GM23338 (cell line): Measurements from ENCODE around the gene SIM1. TPM values are rescaled to one million over a fixed set of nuclear protein-coding genes. Genes with fewer than 3 reads are reported as not detected.

Source experiments
- ATAC-seq: fragments of 200-7000 bp; cut with Tn5 transposase; 3 replicates; pipeline ENCODE4 v1.9.1; 2020
- DNase-seq: peaks from one replicate; pipeline ENCODE4 v3.0.0-alpha.2; 2015; ENCODE audit warnings: low spot score
- H2AFZ ChIP-seq: fragments of 200-600 bp; sonication (generic); 2 replicates; pipeline ENCODE4 v1.8.0; 2016; ENCODE audit warnings: antibody characterized with exemption, mild to moderate bottlenecking, moderate library complexity
- H3F3A ChIP-seq: fragments of 200-600 bp; sonication (generic); replicated peaks from 2 replicates; pipeline ENCODE4 v1.8.0; 2017; ENCODE audit warnings: antibody characterized with exemption, mixed run types, low read depth
- H3K27ac ChIP-seq: fragments of 200-600 bp; sonication (generic); 2 replicates; pipeline ENCODE4 v1.6.1; 2016; ENCODE audit warnings: low read depth
- H3K27me3 ChIP-seq: fragments of 200-600 bp; sonication (generic); 2 replicates; pipeline ENCODE4 v1.8.0; 2016; ENCODE audit warnings: mild to moderate bottlenecking, mixed run types, moderate library complexity; ENCODE audit not compliant: insufficient read depth
- H3K36me3 ChIP-seq: fragments of 200-600 bp; sonication (generic); 2 replicates; pipeline ENCODE4 v1.8.0; 2016; ENCODE audit warnings: mild to moderate bottlenecking; ENCODE audit not compliant: insufficient read depth
- H3K4me1 ChIP-seq: fragments of 200-600 bp; sonication (generic); 2 replicates; pipeline ENCODE4 v1.8.0; 2016; ENCODE audit warnings: mild to moderate bottlenecking, moderate library complexity; ENCODE audit not compliant: insufficient read depth
- H3K4me2 ChIP-seq: fragments of 200-600 bp; sonication (generic); 2 replicates; pipeline ENCODE4 v1.7.1; 2017; ENCODE audit warnings: mixed run types
- H3K4me3 ChIP-seq: fragments of 200-600 bp; sonication (generic); 2 replicates; pipeline ENCODE4 v1.6.1; 2016; ENCODE audit warnings: mixed run types
- H3K79me2 ChIP-seq: fragments of 200-600 bp; sonication (generic); replicated peaks from 2 replicates; pipeline ENCODE4 v1.8.0; 2017; ENCODE audit warnings: mild to moderate bottlenecking; ENCODE audit not compliant: insufficient read depth
- H3K9me2 ChIP-seq: fragments of 200-600 bp; sonication (generic); 2 replicates; pipeline ENCODE4 v1.8.0; 2017; ENCODE audit not compliant: insufficient read depth
- H4K20me1 ChIP-seq: fragments of 200-600 bp; sonication (generic); replicated peaks from 2 replicates; pipeline ENCODE4 v1.8.0; 2017; ENCODE audit warnings: mild to moderate bottlenecking; ENCODE audit not compliant: insufficient read depth
- H3K27ac Mint-ChIP-seq: 2 replicates; pipeline ENCODE4 v1.8.0; 2020; ENCODE audit warnings: inconsistent platforms, mild to moderate bottlenecking, moderate library complexity, mixed read lengths
- H3K27me3 Mint-ChIP-seq: 3 replicates; pipeline ENCODE4 v1.8.0; 2022; ENCODE audit warnings: low read depth, mild to moderate bottlenecking, moderate library complexity, mixed read lengths, inconsistent platforms; ENCODE audit not compliant: insufficient read depth, poor library complexity
- H3K36me3 Mint-ChIP-seq: 3 replicates; pipeline ENCODE4 v1.8.0; 2021; ENCODE audit warnings: low read depth, mild to moderate bottlenecking, inconsistent platforms, moderate library complexity, mixed read lengths
- H3K4me1 Mint-ChIP-seq: 3 replicates; pipeline ENCODE4 v1.8.0; 2020; ENCODE audit warnings: mild to moderate bottlenecking, inconsistent platforms, mixed read lengths
- H3K4me3 Mint-ChIP-seq: 3 replicates; pipeline ENCODE4 v1.8.0; 2021; ENCODE audit warnings: moderate library complexity, mild to moderate bottlenecking, inconsistent platforms, mixed read lengths
- H3K9me3 Mint-ChIP-seq: 3 replicates; pipeline ENCODE4 v1.8.0; 2020; ENCODE audit warnings: moderate library complexity, mild to moderate bottlenecking, inconsistent platforms, mixed read lengths
- CREB1 ChIP-seq: fragments of 250-450 bp; sonication (Bioruptor Pico); IDR thresholded peaks from 2 replicates; pipeline ENCODE4 v1.5.0; 2020; ENCODE audit warnings: low read depth, mild to moderate bottlenecking, moderate library complexity
- EZH2 ChIP-seq: fragments of 200-600 bp; sonication (generic); IDR thresholded peaks from one replicate; pipeline ENCODE4 v1.8.0; 2017; ENCODE audit warnings: antibody characterized with exemption, mild to moderate bottlenecking, low read depth; ENCODE audit not compliant: unreplicated experiment
- EZH2phosphoT487 ChIP-seq: fragments of 200-600 bp; sonication (generic); IDR thresholded peaks from one replicate; pipeline ENCODE4 v1.8.1; 2018; ENCODE audit warnings: antibody characterized with exemption; ENCODE audit not compliant: unreplicated experiment
- JUNB ChIP-seq: IDR thresholded peaks from one replicate; pipeline ENCODE4 v1.6.1; 2016; ENCODE audit warnings: antibody characterized with exemption; ENCODE audit not compliant: unreplicated experiment
- NANOG ChIP-seq: IDR thresholded peaks from 2 replicates; pipeline ENCODE4 v1.6.1; 2016; ENCODE audit warnings: antibody characterized with exemption, borderline replicate concordance
- POLR2AphosphoS5 ChIP-seq: IDR thresholded peaks from 2 replicates; pipeline ENCODE4 v1.6.1; 2016; ENCODE audit warnings: antibody characterized with exemption, low read depth
- STAT1 ChIP-seq: IDR thresholded peaks from one replicate; pipeline ENCODE4 v1.6.1; 2016; ENCODE audit warnings: antibody characterized with exemption; ENCODE audit not compliant: unreplicated experiment
- ZNF114 ChIP-seq: fragments of 250-450 bp; sonication (Bioruptor Pico); IDR thresholded peaks from 2 replicates; pipeline ENCODE4 v1.5.0; 2020; ENCODE audit warnings: mild to moderate bottlenecking, moderate library complexity
- ZNF331 ChIP-seq: fragments of 250-450 bp; sonication (Bioruptor Pico); IDR thresholded peaks from 2 replicates; pipeline ENCODE4 v1.5.0; 2020; ENCODE audit warnings: low read depth, mild to moderate bottlenecking, moderate library complexity
- polyA plus RNA-seq: library from polyadenylated mRNA; unstranded; fragments of >200 nt; fragmentation: Nextera tagmentation; extraction: Ambion mirVana; gene quantifications from 2 replicates; pipeline ENCODE4 v1.2.1, GENCODE V29; 2016
- total RNA-seq: library from RNA; depleted of rRNA; stranded (reverse); fragments of >200 nt; shearing (Covaris generic); gene quantifications from 2 replicates; pipeline ENCODE4 v1.2.3, GENCODE V29; 2014
- TF ChIP-seq, protein P1 (sequence below): IDR thresholded peaks from 2 replicates; pipeline ENCODE4 v1.6.1; 2016; ENCODE audit warnings: antibody characterized with exemption
- TF ChIP-seq, protein P2 (sequence below), 2 experiments: fragments of 200-600 bp in 1 of 2; sonication (generic) in 1 of 2; conservative IDR thresholded peaks; 2 replicates each; pipeline versions ENCODE4 v1.5.1 to v1.6.1; 2016 to 2017; ENCODE audit warnings: antibody characterized with exemption in 2 of 2, low read depth in 2 of 2, mild to moderate bottlenecking in 2 of 2, moderate library complexity in 1 of 2
- TF ChIP-seq, protein P3 (sequence below): IDR thresholded peaks from one replicate; pipeline ENCODE4 v1.6.1; 2018; ENCODE audit warnings: antibody characterized with exemption; ENCODE audit not compliant: unreplicated experiment
- TF ChIP-seq, protein P4 (sequence below): fragments of 250-450 bp; sonication (Bioruptor Pico); IDR thresholded peaks from 2 replicates; pipeline ENCODE4 v1.5.0; 2020; ENCODE audit warnings: mild to moderate bottlenecking, moderate library complexity

SIM1 gene
- total and polyA plus RNA-seq, 2 experiments from 2014 or later: 0.42 to 0.49 TPM

DNA sequence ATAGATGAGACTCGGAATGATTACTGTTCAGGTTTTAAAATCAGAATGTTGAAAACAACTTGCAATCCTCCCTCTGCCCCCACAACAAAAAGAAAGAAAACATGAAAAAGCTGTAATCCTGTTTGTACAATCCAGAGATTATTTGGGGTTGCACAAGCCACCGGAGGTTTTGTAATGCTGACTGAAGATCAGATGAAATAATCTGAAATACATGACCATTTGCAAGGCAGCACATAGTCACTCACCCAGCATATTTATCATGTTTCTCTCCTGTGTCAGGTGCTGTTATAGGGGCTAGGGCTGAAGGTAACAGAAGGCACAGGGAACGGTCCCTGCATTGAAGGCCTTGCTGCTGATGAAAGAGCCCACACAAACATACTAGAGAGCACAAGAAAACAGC lies 85.3 kb downstream of the SIM1 start:
- no peak overlapping the region for H2AFZ ChIP-seq
- H3K27ac Mint-ChIP-seq: no peak overlapping the region
- TF ChIP-seq CREB1 (CRISPR knock-in tag) (no peak), NANOG (no peak), EZH2phosphoT487 (no peak), ZNF331 (no peak), STAT1 (no peak), JUNB (no peak), POLR2AphosphoS5 (no peak), EZH2 (no peak), ZNF114 (CRISPR knock-in tag) (no peak)
- TF ChIP-seq, protein P1, sequence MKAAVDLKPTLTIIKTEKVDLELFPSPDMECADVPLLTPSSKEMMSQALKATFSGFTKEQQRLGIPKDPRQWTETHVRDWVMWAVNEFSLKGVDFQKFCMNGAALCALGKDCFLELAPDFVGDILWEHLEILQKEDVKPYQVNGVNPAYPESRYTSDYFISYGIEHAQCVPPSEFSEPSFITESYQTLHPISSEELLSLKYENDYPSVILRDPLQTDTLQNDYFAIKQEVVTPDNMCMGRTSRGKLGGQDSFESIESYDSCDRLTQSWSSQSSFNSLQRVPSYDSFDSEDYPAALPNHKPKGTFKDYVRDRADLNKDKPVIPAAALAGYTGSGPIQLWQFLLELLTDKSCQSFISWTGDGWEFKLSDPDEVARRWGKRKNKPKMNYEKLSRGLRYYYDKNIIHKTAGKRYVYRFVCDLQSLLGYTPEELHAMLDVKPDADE: no peak
- TF ChIP-seq, protein P2, sequence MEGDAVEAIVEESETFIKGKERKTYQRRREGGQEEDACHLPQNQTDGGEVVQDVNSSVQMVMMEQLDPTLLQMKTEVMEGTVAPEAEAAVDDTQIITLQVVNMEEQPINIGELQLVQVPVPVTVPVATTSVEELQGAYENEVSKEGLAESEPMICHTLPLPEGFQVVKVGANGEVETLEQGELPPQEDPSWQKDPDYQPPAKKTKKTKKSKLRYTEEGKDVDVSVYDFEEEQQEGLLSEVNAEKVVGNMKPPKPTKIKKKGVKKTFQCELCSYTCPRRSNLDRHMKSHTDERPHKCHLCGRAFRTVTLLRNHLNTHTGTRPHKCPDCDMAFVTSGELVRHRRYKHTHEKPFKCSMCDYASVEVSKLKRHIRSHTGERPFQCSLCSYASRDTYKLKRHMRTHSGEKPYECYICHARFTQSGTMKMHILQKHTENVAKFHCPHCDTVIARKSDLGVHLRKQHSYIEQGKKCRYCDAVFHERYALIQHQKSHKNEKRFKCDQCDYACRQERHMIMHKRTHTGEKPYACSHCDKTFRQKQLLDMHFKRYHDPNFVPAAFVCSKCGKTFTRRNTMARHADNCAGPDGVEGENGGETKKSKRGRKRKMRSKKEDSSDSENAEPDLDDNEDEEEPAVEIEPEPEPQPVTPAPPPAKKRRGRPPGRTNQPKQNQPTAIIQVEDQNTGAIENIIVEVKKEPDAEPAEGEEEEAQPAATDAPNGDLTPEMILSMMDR (conservative IDR thresholded peaks at IDR 0.05; ENCODE audit: low read depth in 2 of 2): no peak
- TF ChIP-seq, protein P3, sequence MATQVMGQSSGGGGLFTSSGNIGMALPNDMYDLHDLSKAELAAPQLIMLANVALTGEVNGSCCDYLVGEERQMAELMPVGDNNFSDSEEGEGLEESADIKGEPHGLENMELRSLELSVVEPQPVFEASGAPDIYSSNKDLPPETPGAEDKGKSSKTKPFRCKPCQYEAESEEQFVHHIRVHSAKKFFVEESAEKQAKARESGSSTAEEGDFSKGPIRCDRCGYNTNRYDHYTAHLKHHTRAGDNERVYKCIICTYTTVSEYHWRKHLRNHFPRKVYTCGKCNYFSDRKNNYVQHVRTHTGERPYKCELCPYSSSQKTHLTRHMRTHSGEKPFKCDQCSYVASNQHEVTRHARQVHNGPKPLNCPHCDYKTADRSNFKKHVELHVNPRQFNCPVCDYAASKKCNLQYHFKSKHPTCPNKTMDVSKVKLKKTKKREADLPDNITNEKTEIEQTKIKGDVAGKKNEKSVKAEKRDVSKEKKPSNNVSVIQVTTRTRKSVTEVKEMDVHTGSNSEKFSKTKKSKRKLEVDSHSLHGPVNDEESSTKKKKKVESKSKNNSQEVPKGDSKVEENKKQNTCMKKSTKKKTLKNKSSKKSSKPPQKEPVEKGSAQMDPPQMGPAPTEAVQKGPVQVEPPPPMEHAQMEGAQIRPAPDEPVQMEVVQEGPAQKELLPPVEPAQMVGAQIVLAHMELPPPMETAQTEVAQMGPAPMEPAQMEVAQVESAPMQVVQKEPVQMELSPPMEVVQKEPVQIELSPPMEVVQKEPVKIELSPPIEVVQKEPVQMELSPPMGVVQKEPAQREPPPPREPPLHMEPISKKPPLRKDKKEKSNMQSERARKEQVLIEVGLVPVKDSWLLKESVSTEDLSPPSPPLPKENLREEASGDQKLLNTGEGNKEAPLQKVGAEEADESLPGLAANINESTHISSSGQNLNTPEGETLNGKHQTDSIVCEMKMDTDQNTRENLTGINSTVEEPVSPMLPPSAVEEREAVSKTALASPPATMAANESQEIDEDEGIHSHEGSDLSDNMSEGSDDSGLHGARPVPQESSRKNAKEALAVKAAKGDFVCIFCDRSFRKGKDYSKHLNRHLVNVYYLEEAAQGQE: no peak
- TF ChIP-seq, protein P4, sequence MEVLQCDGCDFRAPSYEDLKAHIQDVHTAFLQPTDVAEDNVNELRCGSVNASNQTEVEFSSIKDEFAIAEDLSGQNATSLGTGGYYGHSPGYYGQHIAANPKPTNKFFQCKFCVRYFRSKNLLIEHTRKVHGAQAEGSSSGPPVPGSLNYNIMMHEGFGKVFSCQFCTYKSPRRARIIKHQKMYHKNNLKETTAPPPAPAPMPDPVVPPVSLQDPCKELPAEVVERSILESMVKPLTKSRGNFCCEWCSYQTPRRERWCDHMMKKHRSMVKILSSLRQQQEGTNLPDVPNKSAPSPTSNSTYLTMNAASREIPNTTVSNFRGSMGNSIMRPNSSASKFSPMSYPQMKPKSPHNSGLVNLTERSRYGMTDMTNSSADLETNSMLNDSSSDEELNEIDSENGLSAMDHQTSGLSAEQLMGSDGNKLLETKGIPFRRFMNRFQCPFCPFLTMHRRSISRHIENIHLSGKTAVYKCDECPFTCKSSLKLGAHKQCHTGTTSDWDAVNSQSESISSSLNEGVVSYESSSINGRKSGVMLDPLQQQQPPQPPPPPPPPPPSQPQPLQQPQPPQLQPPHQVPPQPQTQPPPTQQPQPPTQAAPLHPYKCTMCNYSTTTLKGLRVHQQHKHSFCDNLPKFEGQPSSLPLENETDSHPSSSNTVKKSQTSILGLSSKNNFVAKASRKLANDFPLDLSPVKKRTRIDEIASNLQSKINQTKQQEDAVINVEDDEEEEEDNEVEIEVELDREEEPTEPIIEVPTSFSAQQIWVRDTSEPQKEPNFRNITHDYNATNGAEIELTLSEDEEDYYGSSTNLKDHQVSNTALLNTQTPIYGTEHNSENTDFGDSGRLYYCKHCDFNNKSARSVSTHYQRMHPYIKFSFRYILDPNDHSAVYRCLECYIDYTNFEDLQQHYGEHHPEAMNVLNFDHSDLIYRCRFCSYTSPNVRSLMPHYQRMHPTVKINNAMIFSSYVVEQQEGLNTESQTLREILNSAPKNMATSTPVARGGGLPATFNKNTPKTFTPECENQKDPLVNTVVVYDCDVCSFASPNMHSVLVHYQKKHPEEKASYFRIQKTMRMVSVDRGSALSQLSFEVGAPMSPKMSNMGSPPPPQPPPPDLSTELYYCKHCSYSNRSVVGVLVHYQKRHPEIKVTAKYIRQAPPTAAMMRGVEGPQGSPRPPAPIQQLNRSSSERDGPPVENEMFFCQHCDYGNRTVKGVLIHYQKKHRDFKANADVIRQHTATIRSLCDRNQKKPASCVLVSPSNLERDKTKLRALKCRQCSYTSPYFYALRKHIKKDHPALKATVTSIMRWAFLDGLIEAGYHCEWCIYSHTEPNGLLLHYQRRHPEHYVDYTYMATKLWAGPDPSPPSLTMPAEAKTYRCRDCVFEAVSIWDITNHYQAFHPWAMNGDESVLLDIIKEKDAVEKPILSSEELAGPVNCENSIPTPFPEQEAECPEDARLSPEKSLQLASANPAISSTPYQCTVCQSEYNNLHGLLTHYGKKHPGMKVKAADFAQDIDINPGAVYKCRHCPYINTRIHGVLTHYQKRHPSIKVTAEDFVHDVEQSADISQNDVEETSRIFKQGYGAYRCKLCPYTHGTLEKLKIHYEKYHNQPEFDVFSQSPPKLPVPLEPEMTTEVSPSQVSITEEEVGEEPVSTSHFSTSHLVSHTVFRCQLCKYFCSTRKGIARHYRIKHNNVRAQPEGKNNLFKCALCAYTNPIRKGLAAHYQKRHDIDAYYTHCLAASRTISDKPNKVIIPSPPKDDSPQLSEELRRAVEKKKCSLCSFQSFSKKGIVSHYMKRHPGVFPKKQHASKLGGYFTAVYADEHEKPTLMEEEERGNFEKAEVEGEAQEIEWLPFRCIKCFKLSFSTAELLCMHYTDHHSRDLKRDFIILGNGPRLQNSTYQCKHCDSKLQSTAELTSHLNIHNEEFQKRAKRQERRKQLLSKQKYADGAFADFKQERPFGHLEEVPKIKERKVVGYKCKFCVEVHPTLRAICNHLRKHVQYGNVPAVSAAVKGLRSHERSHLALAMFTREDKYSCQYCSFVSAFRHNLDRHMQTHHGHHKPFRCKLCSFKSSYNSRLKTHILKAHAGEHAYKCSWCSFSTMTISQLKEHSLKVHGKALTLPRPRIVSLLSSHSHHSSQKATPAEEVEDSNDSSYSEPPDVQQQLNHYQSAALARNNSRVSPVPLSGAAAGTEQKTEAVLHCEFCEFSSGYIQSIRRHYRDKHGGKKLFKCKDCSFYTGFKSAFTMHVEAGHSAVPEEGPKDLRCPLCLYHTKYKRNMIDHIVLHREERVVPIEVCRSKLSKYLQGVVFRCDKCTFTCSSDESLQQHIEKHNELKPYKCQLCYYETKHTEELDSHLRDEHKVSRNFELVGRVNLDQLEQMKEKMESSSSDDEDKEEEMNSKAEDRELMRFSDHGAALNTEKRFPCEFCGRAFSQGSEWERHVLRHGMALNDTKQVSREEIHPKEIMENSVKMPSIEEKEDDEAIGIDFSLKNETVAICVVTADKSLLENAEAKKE (CRISPR knock-in tag): no peak
- H3F3A ChIP-seq: no peaks in the 10 kb centered on the region
- no peaks in the 10 kb centered on the region for H3K27me3 Mint-ChIP-seq
- no peaks in the 10 kb centered on the region for H3K9me2 ChIP-seq
- DNase-seq: no peak
- peaks cover 17% of the 10 kb centered on the region for H3K4me1 Mint-ChIP-seq
- H3K36me3 Mint-ChIP-seq: no peaks in the 10 kb centered on the region
- H3K27me3 ChIP-seq: no peaks in the 10 kb centered on the region
- H3K4me1 ChIP-seq: peaks cover 5% of the 10 kb centered on the region; the same call in 1 of the 2 replicates
- no peaks in the 10 kb centered on the region for H3K36me3 ChIP-seq
- no peak overlapping the region for H3K4me2 ChIP-seq
- no peaks in the 10 kb centered on the region for H4K20me1 ChIP-seq
- no peaks in the 10 kb centered on the region for H3K79me2 ChIP-seq
- no peak overlapping the region for H3K4me3 ChIP-seq
- ATAC-seq: no peak
- H3K27ac ChIP-seq: no peak overlapping the region
- H3K9me3 Mint-ChIP-seq: no peaks in the 10 kb centered on the region
- no peak overlapping the region for H3K4me3 Mint-ChIP-seq
